PC-9 (cell line): ENCODE data around the gene GPRIN3. TPM values are rescaled to one million over a fixed set of nuclear protein-coding genes. Genes with fewer than 3 reads are reported as not detected.

ENCODE experiments used
- BruUV-seq: library from RNA; stranded (reverse); fragments of 400-500 nt; replicated peaks from 2 replicates; lab custom pipeline; 2021; lab: Mats Ljungman, UMichigan
- CTCF ChIA-PET: fragments of 300-600 bp; sonication (Branson Sonifier 250); formaldehyde crosslinking; loops from one replicate; lab custom pipeline; 2022; ENCODE audit warnings: antibody characterized with exemption; lab: Charles Lee
- POLR2A ChIA-PET: fragments of 300-600 bp; sonication (Branson Sonifier 250); formaldehyde crosslinking; loops from one replicate; lab custom pipeline; 2022; ENCODE audit warnings: antibody characterized with exemption; ENCODE audit not compliant: unreplicated experiment; lab: Charles Lee
- DNase-seq, 2 experiments: peaks; one replicate each; pipeline versions ENCODE4 v3.0.0 to v3.0.0-alpha.2; 2015 to 2022; ENCODE audit warnings: mixed read lengths in 1 of 2
- H2AFZ ChIP-seq: fragments of 200-600 bp; sonication (generic); 2 replicates; pipeline ENCODE4 v1.8.1; 2017; ENCODE audit warnings: antibody characterized with exemption
- H3F3A ChIP-seq: fragments of 200-600 bp; sonication (generic); 2 replicates; pipeline ENCODE4 v1.8.1; 2017; ENCODE audit warnings: antibody characterized with exemption, mild to moderate bottlenecking, low read depth; ENCODE audit not compliant: insufficient read depth
- H3K27ac ChIP-seq: fragments of 200-600 bp; sonication (generic); 2 replicates; pipeline ENCODE4 v1.6.1; 2016; ENCODE audit warnings: mixed run types
- H3K27me3 ChIP-seq: fragments of 200-600 bp; sonication (generic); 2 replicates; pipeline ENCODE4 v1.6.1; 2016; ENCODE audit warnings: low read depth, mixed run types; ENCODE audit not compliant: insufficient read depth
- H3K36me3 ChIP-seq: fragments of 200-600 bp; sonication (generic); 2 replicates; pipeline ENCODE4 v1.6.1; 2016; ENCODE audit warnings: low read depth, mixed run types
- H3K4me1 ChIP-seq: fragments of 200-600 bp; sonication (generic); replicated peaks from 2 replicates; pipeline ENCODE4 v1.6.1; 2016; ENCODE audit warnings: mixed run types; ENCODE audit not compliant: insufficient read depth
- H3K4me2 ChIP-seq: fragments of 200-600 bp; sonication (generic); 2 replicates; pipeline ENCODE4 v1.6.1; 2017; ENCODE audit warnings: mixed run types
- H3K4me3 ChIP-seq: fragments of 200-600 bp; sonication (generic); 2 replicates; pipeline ENCODE4 v1.6.1; 2016; ENCODE audit warnings: mixed run types
- H3K79me2 ChIP-seq: fragments of 200-600 bp; sonication (generic); 2 replicates; pipeline ENCODE4 v1.6.1; 2017; ENCODE audit warnings: low read depth, mixed run types
- H3K9me2 ChIP-seq: fragments of 200-600 bp; sonication (generic); 2 replicates; pipeline ENCODE4 v1.8.1; 2017; ENCODE audit warnings: mild to moderate bottlenecking; ENCODE audit not compliant: insufficient read depth
- H3K9me3 ChIP-seq: fragments of 200-600 bp; sonication (generic); 2 replicates; pipeline ENCODE4 v1.8.1; 2016; ENCODE audit warnings: low read depth; ENCODE audit not compliant: insufficient read depth
- H4K20me1 ChIP-seq: fragments of 200-600 bp; sonication (generic); 2 replicates; pipeline ENCODE4 v1.8.1; 2017; ENCODE audit not compliant: insufficient read depth
- CTCF ChIP-seq: fragments of 200-600 bp; sonication (generic); conservative IDR thresholded peaks from 2 replicates; pipeline ENCODE4 v1.6.1; 2017; ENCODE audit warnings: mixed run types, antibody characterized with exemption, mild to moderate bottlenecking, moderate library complexity
- EZH2 ChIP-seq: fragments of 200-600 bp; sonication (generic); IDR thresholded peaks from 2 replicates; pipeline ENCODE4 v1.8.0; 2017; ENCODE audit warnings: antibody characterized with exemption, low read depth
- intact Hi-C: fragments of 100-400 bp; cut with micrococcal nuclease; formaldehyde crosslinking; loops from one replicate; pipeline ENCODE4 v1.10.0; 2022; ENCODE audit not compliant: unreplicated experiment
- total RNA-seq: library from RNA; stranded (reverse); gene quantifications from 2 replicates; pipeline ENCODE4 v1.2.3, GENCODE V29; 2021

The GPRIN3 gene
- total RNA-seq, 1 experiment from 2014 or later: 0.02 TPM

GRCh38 chr4:89216866-89217265 is 90.7 kb downstream of the GPRIN3 start:
- POLR2A ChIA-PET: interaction anchor here (0.7 kb wide), 1 partner anchor 335 kb away, joined by 3 read pairs; no protein-coding TSS in a partner anchor

GRCh38 chr4:89216422-89216821 is 91.2 kb downstream of the GPRIN3 start:
- ChIA-PET CTCF (interaction anchor here (0.5 kb wide), 1 partner anchor 543 kb away, joined by 10 read pairs; no protein-coding TSS in a partner anchor), POLR2A (no interaction called here)
- Histone ChIP-seq H4K20me1 (no peaks in the 10 kb centered on the region), H3K27ac (no peak overlapping the region), H3K4me1 (no peaks in the 10 kb centered on the region), H3K9me3 (no peaks in the 10 kb centered on the region), H3K4me3 (no peak overlapping the region), H3K79me2 (no peaks in the 10 kb centered on the region), H3K9me2 (no peaks in the 10 kb centered on the region), H3K36me3 (no peaks in the 10 kb centered on the region), H3K4me2 (no peak overlapping the region), H3F3A (no peaks in the 10 kb centered on the region), H2AFZ (no peak overlapping the region), H3K27me3 (no peaks in the 10 kb centered on the region)
- no peak for DNase-seq
- intact Hi-C loops: no loop called here
- TF ChIP-seq EZH2: no peak
- TF ChIP-seq CTCF: no peak
- no TSS peak for BruUV-seq

More at GRCh38 chr4:89216866-89217265, 90.7 kb downstream of the GPRIN3 start:
- Histone ChIP-seq H3K4me2 (no peak overlapping the region), H3K79me2 (no peaks in the 10 kb centered on the region), H3K36me3 (no peaks in the 10 kb centered on the region), H2AFZ (no peak overlapping the region), H3K27me3 (no peaks in the 10 kb centered on the region), H3K4me3 (no peak overlapping the region), H4K20me1 (no peaks in the 10 kb centered on the region), H3K9me3 (no peaks in the 10 kb centered on the region), H3K9me2 (no peaks in the 10 kb centered on the region), H3K27ac (no peak overlapping the region), H3F3A (no peaks in the 10 kb centered on the region), H3K4me1 (peaks cover 2% of the 10 kb centered on the region; the same call in 1 of the 2 replicates)
- BruUV-seq: no TSS peak
- DNase-seq: no peak
- intact Hi-C loops: no loop called here
- CTCF ChIA-PET: no interaction called here
- TF ChIP-seq CTCF: no peak
- no peak for TF ChIP-seq EZH2

GRCh38 chr4:89215736-89216135 is 91.9 kb downstream of the GPRIN3 start:
- ChIA-PET CTCF (interaction anchor here (0.5 kb wide), 1 partner anchor 544 kb away, joined by 10 read pairs; no protein-coding TSS in a partner anchor), POLR2A (no interaction called here)
- no peaks in the 10 kb centered on the region for H4K20me1 ChIP-seq
- H3K27me3 ChIP-seq: no peaks in the 10 kb centered on the region
- no peaks in the 10 kb centered on the region for H3K36me3 ChIP-seq
- no peaks in the 10 kb centered on the region for H3K9me3 ChIP-seq
- H3K4me2 ChIP-seq: no peak overlapping the region
- no peak for TF ChIP-seq EZH2
- no peak for TF ChIP-seq CTCF
- intact Hi-C loops: no loop called here
- H3K79me2 ChIP-seq: no peaks in the 10 kb centered on the region
- no peaks in the 10 kb centered on the region for H3K9me2 ChIP-seq
- no peaks in the 10 kb centered on the region for H3F3A ChIP-seq
- no peak overlapping the region for H2AFZ ChIP-seq
- DNase-seq: no peak
- no TSS peak for BruUV-seq
- no peaks in the 10 kb centered on the region for H3K4me1 ChIP-seq
- no peak overlapping the region for H3K27ac ChIP-seq
- no peak overlapping the region for H3K4me3 ChIP-seq
